ENCODE data around the gene PRSS36.
"Not testable (repeated sequence)": the region's sequence is repeated elsewhere in the genome, so short reads cannot be mapped to it uniquely, and the experiment has no call there.

The PRSS36 gene

GRCh38 chr16:31141489-31142108 is 8.3 kb downstream of the PRSS36 start:
- DNase-seq = peak; percentile 48
- no peaks in the 10 kb centered on the region for H3K27me3 Mint-ChIP-seq
- H3K4me1 Mint-ChIP-seq (ENCODE audit: low read depth) = peaks cover 14% of the 10 kb centered on the region
- H3K27ac Mint-ChIP-seq = peak overlapping the region; percentile 92
- H3K36me3 Mint-ChIP-seq (ENCODE audit: low read depth) = no peaks in the 10 kb centered on the region
- no peaks in the 10 kb centered on the region for H3K9me3 Mint-ChIP-seq
- H3K4me3 Mint-ChIP-seq = peak overlapping the region; percentile 73

GRCh38 chr16:31141071-31141469 is 8.8 kb downstream of the PRSS36 start:
- not testable (repeated sequence) for DNase-seq; H3K4me3 Mint-ChIP-seq; H3K27ac Mint-ChIP-seq; H3K36me3 Mint-ChIP-seq (ENCODE audit: low read depth); H3K9me3 Mint-ChIP-seq; H3K27me3 Mint-ChIP-seq
- H3K4me1 Mint-ChIP-seq (ENCODE audit: low read depth) = peaks cover 14% of the 10 kb centered on the region

GRCh38 chr16:31138621-31139578 is 11.0 kb downstream of the PRSS36 start:
- Mint-ChIP-seq H3K9me3 (no peaks in the 10 kb centered on the region), H3K27ac (no peak overlapping the region)

GRCh38 chr16:31136822-31137499 is 12.9 kb downstream of the PRSS36 start:
- not testable (repeated sequence) for H3K4me1 Mint-ChIP-seq (ENCODE audit: low read depth); DNase-seq; H3K9me3 Mint-ChIP-seq; H3K4me3 Mint-ChIP-seq; H3K27ac Mint-ChIP-seq; H3K27me3 Mint-ChIP-seq
- peaks cover 16% of the 10 kb centered on the region for H3K36me3 Mint-ChIP-seq (ENCODE audit: low read depth)

More at GRCh38 chr16:31138621-31139578, 11.0 kb downstream of the PRSS36 start:
- H3K27me3 Mint-ChIP-seq = no peaks in the 10 kb centered on the region
- no peak for DNase-seq
- H3K36me3 Mint-ChIP-seq (ENCODE audit: low read depth) = no peaks in the 10 kb centered on the region
- H3K4me3 Mint-ChIP-seq = no peak overlapping the region
- H3K4me1 Mint-ChIP-seq (ENCODE audit: low read depth) = peaks cover 14% of the 10 kb centered on the region

GRCh38 chr16:31136287-31136662 is 13.6 kb downstream of the PRSS36 start:
- H3K4me3 Mint-ChIP-seq = no peak overlapping the region
- H3K27me3 Mint-ChIP-seq = no peaks in the 10 kb centered on the region
- H3K27ac Mint-ChIP-seq = no peak overlapping the region
- H3K4me1 Mint-ChIP-seq (ENCODE audit: low read depth) = peaks cover under 1% of the 10 kb centered on the region
- no peak for DNase-seq
- H3K9me3 Mint-ChIP-seq = no peaks in the 10 kb centered on the region
- H3K36me3 Mint-ChIP-seq (ENCODE audit: low read depth) = peaks cover 23% of the 10 kb centered on the region

- Mint-ChIP-seq H3K27ac (no peak within 1 kb of the TSS), H3K4me1 (ENCODE audit: low read depth) (no peaks in the 10 kb centered on the region), H3K9me3 (no peaks in the 10 kb centered on the region), H3K27me3 (no peaks in the 10 kb centered on the region), H3K36me3 (ENCODE audit: low read depth) (peaks cover 28% of the 10 kb centered on the region), H3K4me3 (no peak within 1 kb of the TSS)
- no peak for DNase-seq
These were observed 14.2 kb downstream of the PRSS36 start, which contains the start of gene PRSS8 for GRCh38 chr16:31135535-31136286. PRSS8 (minus strand) TSS chr16:31135727; CDS start chr16:31135498, 229 bp downstream.

- DNase-seq = no peak
- Mint-ChIP-seq H3K36me3 (ENCODE audit: low read depth) (peaks cover 35% of the 10 kb centered on the region), H3K4me3 (no peak overlapping the region), H3K4me1 (ENCODE audit: low read depth) (no peaks in the 10 kb centered on the region), H3K27me3 (no peaks in the 10 kb centered on the region), H3K27ac (no peak overlapping the region), H3K9me3 (no peaks in the 10 kb centered on the region)
These were observed 15.0 kb downstream of the PRSS36 start for GRCh38 chr16:31134625-31135534.

- Mint-ChIP-seq H3K36me3 (ENCODE audit: low read depth) (peaks cover 43% of the 10 kb centered on the region), H3K27me3 (no peaks in the 10 kb centered on the region), H3K4me3 (no peak overlapping the region), H3K4me1 (ENCODE audit: low read depth) (no peaks in the 10 kb centered on the region), H3K9me3 (no peaks in the 10 kb centered on the region), H3K27ac (peak overlapping the region; percentile 4)
- DNase-seq = no peak
These were observed 15.7 kb downstream of the PRSS36 start for GRCh38 chr16:31134091-31134571.

- Mint-ChIP-seq H3K27ac (no peak overlapping the region), H3K4me1 (ENCODE audit: low read depth) (peaks cover 2% of the 10 kb centered on the region), H3K27me3 (no peaks in the 10 kb centered on the region), H3K36me3 (ENCODE audit: low read depth) (peaks cover 52% of the 10 kb centered on the region), H3K9me3 (no peaks in the 10 kb centered on the region), H3K4me3 (no peak overlapping the region)
- no peak for DNase-seq
These were observed 16.8 kb downstream of the PRSS36 start for GRCh38 chr16:31133046-31133501.

GRCh38 chr16:31132303-31132979 is 17.4 kb downstream of the PRSS36 start:
- H3K9me3 Mint-ChIP-seq = no peaks in the 10 kb centered on the region
- DNase-seq = no peak
- no peak overlapping the region for H3K4me3 Mint-ChIP-seq
- no peak overlapping the region for H3K27ac Mint-ChIP-seq
- H3K27me3 Mint-ChIP-seq = no peaks in the 10 kb centered on the region
- peaks cover 58% of the 10 kb centered on the region for H3K36me3 Mint-ChIP-seq (ENCODE audit: low read depth)
- H3K4me1 Mint-ChIP-seq (ENCODE audit: low read depth) = peaks cover 2% of the 10 kb centered on the region

GRCh38 chr16:31131841-31132271 is 18.0 kb downstream of the PRSS36 start:
- Mint-ChIP-seq H3K36me3 (ENCODE audit: low read depth) (peaks cover 64% of the 10 kb centered on the region), H3K27ac (no peak overlapping the region), H3K4me1 (ENCODE audit: low read depth) (peaks cover 2% of the 10 kb centered on the region), H3K27me3 (no peaks in the 10 kb centered on the region), H3K9me3 (no peaks in the 10 kb centered on the region), H3K4me3 (no peak overlapping the region)
- no peak for DNase-seq

- Mint-ChIP-seq H3K27ac (no peak overlapping the region), H3K27me3 (no peaks in the 10 kb centered on the region), H3K9me3 (no peaks in the 10 kb centered on the region), H3K4me1 (ENCODE audit: low read depth) (peaks cover 2% of the 10 kb centered on the region), H3K36me3 (ENCODE audit: low read depth) (peaks cover 67% of the 10 kb centered on the region), H3K4me3 (no peak overlapping the region)
- no peak for DNase-seq
These were observed 18.4 kb downstream of the PRSS36 start for GRCh38 chr16:31131416-31131815.

- no peak for DNase-seq
- Mint-ChIP-seq H3K27me3 (no peaks in the 10 kb centered on the region), H3K27ac (no peak overlapping the region)
These were observed 19.0 kb downstream of the PRSS36 start for GRCh38 chr16:31130899-31131298.

More at GRCh38 chr16:31130899-31131298, 19.0 kb downstream of the PRSS36 start:
- Mint-ChIP-seq H3K4me1 (ENCODE audit: low read depth) (peaks cover 2% of the 10 kb centered on the region), H3K9me3 (no peaks in the 10 kb centered on the region), H3K36me3 (ENCODE audit: low read depth) (peaks cover 72% of the 10 kb centered on the region), H3K4me3 (no peak overlapping the region)
